T-helper 1 cell treated with Interleukin-12 subunit alpha and Interleukin-12 subunit beta and Interleukin-4 antibody, amounts not matched to agents 30 ng/mL and 1 ng/mL, for 36 hours (primary cell): Measurements from ENCODE around the gene APH1A. TPM values are rescaled to one million over a fixed set of nuclear protein-coding genes. Genes with fewer than 3 reads are reported as not detected.

Experiments used
- intact Hi-C: fragments of 100-400 bp; cut with micrococcal nuclease; formaldehyde crosslinking; loops from one replicate; pipeline ENCODE4 v1.15.1; 2024
- total RNA-seq: library from RNA; stranded (reverse); gene quantifications from 2 replicates; pipeline ENCODE4 v1.2.3, GENCODE V29; 2022

APH1A gene
- total RNA-seq, 1 donor from 2014 or later: 146 TPM

DNA sequence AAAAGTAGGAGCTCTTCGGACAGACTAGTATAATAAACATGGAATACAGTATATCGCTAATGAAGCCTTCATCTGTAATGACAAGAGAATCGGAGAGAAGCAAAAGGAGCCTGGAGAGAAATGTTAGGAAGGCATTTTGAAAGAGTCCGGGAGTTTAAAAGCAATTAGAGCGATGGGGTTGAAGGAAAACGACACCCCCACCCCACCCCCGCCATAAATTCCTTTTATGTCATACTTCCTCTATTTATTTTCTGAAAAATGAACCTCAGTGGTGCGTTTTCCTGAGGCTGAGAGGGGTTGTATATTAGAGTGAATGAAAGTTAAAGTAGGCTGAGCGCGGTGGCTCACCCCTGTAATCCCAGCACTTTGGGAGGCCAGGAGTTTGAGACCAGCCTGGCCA, 635 bp upstream of the APH1A start:
- intact Hi-C loops: loop anchor here (1.0 to 2.0 kb wide), 13 partner anchors 13 to 1129 kb away; partner anchors contain the start of genes ANP32E, BOLA1, CIART and ENSA

DNA sequence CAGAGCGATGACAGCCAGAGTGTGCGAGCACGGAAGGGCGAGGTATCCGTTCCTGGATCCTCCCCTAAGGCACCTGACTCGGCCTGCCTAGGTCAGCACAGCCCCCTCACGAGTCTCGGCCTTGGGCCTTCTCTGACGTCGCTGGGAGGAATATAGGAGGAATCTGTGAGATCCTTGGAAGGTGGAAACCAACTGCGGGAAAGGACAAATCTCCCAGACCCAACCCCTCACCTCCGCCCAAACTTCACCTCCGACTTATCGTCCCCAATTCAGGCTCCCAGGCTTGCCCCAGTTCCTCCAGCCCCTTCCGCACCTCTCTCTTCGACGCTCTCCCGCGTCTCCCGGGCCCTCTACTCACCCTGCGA, 494 bp downstream of the APH1A start:
- intact Hi-C loops: loop anchor here (1.0 to 2.0 kb wide), 3 partner anchors 219 to 1130 kb away; partner anchors contain the start of genes LYSMD1, PSMB4 and TARS2

- intact Hi-C loops: loop anchor here (1.0 to 2.0 kb wide), 3 partner anchors 219 to 1131 kb away; partner anchors contain the start of genes LYSMD1, PSMB4 and TARS2
Observed at GRCh38 chr1:150267896-150268295, 920 bp downstream of the APH1A start.

GRCh38 chr1:150263549-150263948, 5.3 kb downstream of the APH1A start:
- intact Hi-C loops: no loop called here

DNA sequence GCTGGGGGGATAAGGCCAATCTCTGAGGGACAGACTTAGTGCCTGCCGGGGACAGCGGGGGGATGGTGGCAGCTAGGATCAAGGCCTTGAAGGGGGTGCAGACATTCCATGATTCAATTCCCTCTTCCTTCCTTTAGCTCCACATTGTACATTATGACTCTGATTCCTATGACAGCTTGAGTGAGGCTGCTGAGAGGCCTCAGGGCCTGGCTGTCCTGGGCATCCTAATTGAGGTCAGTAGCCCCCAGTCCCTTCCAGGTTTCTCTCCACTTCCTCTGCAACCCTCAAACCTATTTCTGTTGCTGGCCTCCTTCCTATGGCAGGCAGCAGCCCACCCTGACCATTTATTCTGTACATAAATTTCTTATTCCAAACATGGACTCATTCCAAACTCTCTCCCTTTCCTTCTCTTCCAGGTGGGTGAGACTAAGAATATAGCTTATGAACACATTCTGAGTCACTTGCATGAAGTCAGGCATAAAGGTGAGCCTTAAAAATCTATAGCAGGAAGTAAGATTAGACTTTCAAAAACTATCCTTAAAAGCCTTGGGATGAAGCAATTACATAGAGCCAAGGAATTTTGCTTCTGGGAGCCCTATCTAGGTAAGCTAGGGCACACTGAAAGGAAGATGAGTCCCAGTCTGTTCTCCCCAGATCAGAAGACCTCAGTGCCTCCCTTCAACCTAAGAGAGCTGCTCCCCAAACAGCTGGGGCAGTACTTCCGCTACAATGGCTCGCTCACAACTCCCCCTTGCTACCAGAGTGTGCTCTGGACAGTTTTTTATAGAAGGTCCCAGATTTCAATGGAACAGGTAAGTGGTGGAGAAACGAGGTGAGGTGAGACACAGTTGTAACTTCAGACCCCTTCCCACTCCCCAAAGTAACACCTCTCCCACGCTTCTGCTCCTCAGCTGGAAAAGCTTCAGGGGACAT, 6.2 kb downstream of the APH1A start:
- intact Hi-C loops: no loop called here

DNA sequence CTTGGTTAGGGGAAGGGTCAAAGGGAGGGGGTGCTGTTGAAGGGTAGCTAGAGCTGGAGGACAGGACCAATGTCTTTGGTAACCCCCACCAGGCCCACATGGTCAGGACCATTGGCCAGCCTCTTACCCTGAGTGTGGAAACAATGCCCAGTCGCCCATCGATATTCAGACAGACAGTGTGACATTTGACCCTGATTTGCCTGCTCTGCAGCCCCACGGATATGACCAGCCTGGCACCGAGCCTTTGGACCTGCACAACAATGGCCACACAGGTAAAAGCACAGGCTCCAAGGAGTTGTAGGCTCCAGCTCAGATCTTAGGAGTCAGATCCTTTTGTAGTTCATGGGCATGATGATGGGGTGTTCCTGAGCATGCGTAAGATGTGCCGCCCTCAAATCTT, 7.4 kb downstream of the APH1A start:
- intact Hi-C loops: no loop called here

- intact Hi-C loops: loop anchor here (5.0 kb wide), 3 partner anchors 287 to 737 kb away; partner anchors contain the start of gene ADAMTSL4
Observed at GRCh38 chr1:150259758-150260669, 8.8 kb downstream of the APH1A start.

DNA sequence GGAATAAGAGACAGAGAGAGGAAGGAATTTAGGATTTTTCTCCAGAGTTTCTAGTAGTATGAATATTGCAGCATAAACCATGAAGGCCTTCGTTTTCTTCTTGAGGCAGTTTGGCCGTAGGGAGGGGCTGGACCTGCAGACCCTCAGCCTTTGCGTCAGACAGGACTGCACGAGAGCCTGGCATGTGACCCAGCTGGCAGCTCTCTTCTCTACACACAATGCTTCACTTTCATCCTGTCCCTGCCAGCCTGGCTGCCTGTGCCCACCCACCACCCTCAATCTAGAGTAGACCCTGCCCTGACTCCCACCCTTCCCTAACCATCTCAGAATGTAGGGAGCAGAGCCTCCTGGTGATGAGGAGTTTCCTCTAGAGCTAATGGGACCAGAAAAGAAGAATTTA, 9.6 kb downstream of the APH1A start:
- intact Hi-C loops: loop anchor here (5.0 kb wide), 3 partner anchors 288 to 738 kb away; partner anchors contain the start of gene ADAMTSL4

DNA sequence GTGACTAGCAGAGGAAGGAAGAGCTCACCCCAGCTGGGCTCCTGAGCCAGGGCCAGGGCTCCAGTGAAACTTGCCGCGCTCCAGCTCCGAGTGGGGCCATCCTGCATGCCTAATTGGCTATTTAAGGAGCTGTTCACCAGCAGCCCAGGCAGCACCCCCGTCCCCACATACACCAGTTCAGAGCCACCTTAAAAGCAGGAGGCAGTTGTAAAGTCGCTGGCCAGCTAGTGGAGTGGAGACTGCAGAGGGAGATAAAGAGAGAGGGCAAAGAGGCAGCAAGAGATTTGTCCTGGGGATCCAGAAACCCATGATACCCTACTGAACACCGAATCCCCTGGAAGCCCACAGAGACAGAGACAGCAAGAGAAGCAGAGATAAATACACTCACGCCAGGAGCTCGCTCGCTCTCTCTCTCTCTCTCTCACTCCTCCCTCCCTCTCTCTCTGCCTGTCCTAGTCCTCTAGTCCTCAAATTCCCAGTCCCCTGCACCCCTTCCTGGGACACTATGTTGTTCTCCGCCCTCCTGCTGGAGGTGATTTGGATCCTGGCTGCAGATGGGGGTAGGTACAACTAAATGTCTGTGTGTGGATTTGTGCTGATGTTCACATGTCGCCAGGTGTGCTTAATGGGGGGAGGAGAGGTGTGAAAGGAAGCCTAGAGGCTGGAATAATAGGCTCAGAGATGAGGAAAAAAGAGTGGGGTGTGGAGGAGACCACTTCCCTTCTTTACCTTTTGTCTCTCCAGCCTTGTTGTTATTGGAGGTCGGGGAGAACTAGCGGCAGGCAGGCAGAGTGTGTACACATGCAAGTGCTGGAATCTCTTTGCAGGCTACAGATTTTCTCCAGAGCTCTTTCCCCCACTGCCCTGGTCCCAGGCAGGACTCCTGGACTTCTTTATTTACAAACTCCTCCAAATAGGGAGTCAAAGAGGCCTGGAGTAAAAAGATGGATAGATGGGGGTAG, 10.9 kb downstream of the APH1A start, which contains the start of gene CA14:
CA14 (plus strand) TSS at position 151 of the 962 bp plus-strand sequence; CDS start at position 506, 355 bp downstream.
- intact Hi-C loops: loop anchor here (5.0 kb wide), 3 partner anchors 289 to 739 kb away; partner anchors contain the start of gene ADAMTSL4

- intact Hi-C loops: loop anchor here (1.0 to 5.0 kb wide), 8 partner anchors 13 to 741 kb away; partner anchors contain the start of genes ADAMTSL4, ANP32E, APH1A and PRPF3
Observed at GRCh38 chr1:150256554-150257341, 12.1 kb downstream of the APH1A start.

GRCh38 chr1:150256198-150256553, 12.6 kb downstream of the APH1A start:
- intact Hi-C loops: loop anchor here (1.0 to 5.0 kb wide), 8 partner anchors 13 to 741 kb away; partner anchors contain the start of genes ADAMTSL4, ANP32E, APH1A and PRPF3

DNA sequence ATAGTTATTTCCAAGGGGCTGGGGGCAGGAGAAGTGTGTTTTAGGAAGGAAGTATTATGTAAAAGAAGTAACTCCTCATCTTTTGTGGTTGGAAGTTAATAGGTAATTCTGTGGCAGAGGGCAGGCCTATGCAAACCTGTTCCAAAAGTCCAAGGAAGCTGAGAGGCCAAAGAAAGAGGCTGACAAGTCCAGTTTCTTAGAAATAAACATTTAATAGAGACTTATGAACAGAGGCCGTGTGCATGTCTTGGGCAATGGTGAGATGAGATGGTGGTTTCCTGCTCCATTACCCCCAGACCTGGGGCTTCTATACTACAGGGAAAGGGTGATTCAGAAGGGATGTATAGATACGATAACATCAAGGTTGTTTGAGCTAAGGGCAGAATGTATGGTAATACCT, 18.9 kb downstream of the APH1A start:
- intact Hi-C loops: no loop called here

DNA sequence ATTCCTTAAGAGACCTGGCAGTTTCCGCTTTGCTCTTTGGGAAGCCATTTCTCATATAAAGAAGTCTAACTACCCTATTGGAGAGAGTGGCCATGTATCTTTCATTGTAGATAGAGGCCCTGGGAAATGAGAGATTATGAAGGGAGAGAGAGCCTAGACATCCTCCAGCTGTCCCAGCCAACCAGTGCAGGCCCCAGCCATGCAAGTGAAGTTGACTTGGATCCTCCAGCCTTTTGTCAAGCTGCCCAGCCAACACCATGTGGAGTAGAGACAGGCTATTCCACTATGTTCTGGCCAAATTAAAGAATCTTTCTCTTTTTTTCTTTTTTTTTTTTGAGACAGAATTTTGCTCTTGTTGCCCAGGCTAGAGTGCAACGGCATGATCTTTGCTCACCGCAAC, 25.8 kb downstream of the APH1A start:
- intact Hi-C loops: no loop called here

DNA sequence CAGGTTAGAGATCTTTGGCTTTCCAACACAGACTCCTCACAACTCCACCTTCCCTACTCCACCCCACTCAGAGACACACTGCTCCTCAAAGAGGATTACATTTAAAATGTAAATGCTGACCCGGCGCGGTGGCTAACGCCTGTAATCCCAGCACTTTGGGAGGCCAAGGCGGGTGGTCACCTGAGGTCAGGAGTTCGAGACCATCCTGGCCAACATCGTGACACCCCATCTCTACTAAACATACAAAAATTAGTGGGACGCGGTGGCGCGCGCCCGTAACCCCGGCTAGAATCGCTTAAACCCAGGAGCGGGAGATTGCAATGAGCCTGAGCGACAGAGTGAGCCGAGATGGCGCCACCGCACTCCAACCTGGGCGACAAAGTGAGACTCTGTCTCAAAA, 31.1 kb downstream of the APH1A start:
- intact Hi-C loops: loop anchor here (2.0 to 10.0 kb wide), 3 partner anchors 323 to 927 kb away; partner anchors contain the start of genes ARNT, LYSMD1 and SCNM1

- intact Hi-C loops: loop anchor here (2.0 to 10.0 kb wide), 3 partner anchors 324 to 928 kb away; partner anchors contain the start of genes ARNT, LYSMD1 and SCNM1
Observed at GRCh38 chr1:150237176-150237575, 31.6 kb downstream of the APH1A start.

DNA sequence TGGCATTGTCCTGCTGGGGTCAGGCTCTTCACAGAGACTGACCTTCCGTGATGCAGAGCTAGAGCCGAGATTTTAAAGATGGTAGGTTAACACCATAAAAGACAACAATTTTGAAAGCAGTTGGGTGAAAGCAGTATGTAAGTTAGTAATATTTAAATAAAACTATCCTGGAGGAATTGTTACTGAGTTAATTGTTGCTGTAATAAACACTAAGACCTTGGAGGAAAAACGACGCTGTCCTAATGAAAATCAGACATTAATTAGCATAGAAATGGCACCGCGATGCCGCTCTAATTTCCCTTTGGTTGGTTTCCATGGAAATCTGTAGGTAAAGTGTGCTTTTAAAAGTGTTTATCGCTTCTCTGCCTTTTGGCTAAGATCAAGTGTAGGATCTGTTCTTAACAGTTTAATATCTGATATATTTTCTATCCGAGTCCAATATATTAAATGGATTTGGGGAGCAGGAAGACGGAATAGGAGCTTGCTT, 32.2 kb downstream of the APH1A start:
- intact Hi-C loops: loop anchor here (1.0 to 10.0 kb wide), 12 partner anchors 20 to 928 kb away; partner anchors contain the start of genes APH1A, ARNT, ENSA and LYSMD1

DNA sequence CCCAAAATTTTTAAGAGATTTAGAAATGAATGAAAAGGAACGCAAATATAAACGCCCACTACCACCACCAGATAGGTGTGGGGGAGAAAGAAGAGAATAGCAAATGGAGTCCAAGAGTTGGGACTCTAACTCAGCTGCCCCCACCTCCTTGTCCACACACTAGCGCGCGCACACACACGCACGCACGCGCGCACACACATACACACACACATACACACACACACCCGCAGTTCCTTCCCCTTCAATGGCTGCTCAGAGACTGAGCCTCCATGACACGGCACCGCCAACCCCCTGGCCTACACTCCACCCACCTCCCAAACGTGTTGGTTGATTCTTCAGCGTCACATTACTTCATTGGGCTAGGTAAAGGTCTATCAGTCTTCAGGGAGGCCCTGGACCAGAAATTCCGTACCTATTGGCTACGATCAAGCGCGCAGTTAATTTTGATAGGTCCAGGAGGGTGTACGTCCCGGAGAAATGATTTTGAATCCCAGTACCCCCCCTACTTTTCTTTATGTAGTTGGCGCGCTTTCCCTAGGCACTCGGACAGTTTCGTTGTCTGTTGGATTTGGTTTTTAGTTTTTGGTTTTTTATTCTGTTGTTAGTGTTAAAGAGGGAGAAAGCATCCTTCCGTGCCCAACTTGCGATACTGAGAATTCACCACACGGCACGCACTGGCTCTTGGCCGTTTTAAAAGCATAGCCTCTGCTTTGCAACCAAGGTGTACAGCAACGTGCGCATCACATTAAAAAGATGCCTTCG, 32.8 kb downstream of the APH1A start, which contains the start of gene ANP32E:
ANP32E (minus strand) TSS at position 261 of the 762 bp plus-strand sequence. CDS start 326 bp downstream, outside the sequence.
- intact Hi-C loops: loop anchor here (1.0 to 10.0 kb wide), 12 partner anchors 20 to 929 kb away; partner anchors contain the start of genes APH1A, ARNT, ENSA and LYSMD1
